ENCODE data around the gene DUSP12.

The DUSP12 gene

GRCh38 chr1:161792740-161793139 is 43.2 kb downstream of the DUSP12 start:
- Histone ChIP-seq H3K9me3 (ENCODE audit: insufficient read depth, low read depth, low read length) (no peaks in the 10 kb centered on the region), H3K27me3 (ENCODE audit: insufficient read depth, low read length) (no peaks in the 10 kb centered on the region), H3K9ac (ENCODE audit: low read depth, low read length) (no peak overlapping the region), H3K36me3 (ENCODE audit: insufficient read depth, low read length) (peaks cover 34% of the 10 kb centered on the region), H3K4me1 (ENCODE audit: insufficient read depth, low read length) (no peaks in the 10 kb centered on the region), H3K4me3 (ENCODE audit: low read length) (no peak overlapping the region), H3K27ac (ENCODE audit: low read depth, low read length) (no peak overlapping the region)
- WGBS, result 59% methylated on average over 3 of the region's 3 CpGs

- H3K27ac ChIP-seq (ENCODE audit: low read depth, low read length), result no peak overlapping the region
- H3K9ac ChIP-seq (ENCODE audit: low read depth, low read length), result no peak overlapping the region
- no peaks in the 10 kb centered on the region for H3K27me3 ChIP-seq (ENCODE audit: insufficient read depth, low read length)
- 0 out of 2 replicates have a peak, but pooled peaks cover 4% of the 10 kb centered on the region for H3K4me1 ChIP-seq (ENCODE audit: insufficient read depth, low read length)
- H3K36me3 ChIP-seq (ENCODE audit: insufficient read depth, low read length), result peaks cover 13% of the 10 kb centered on the region; the same call in 1 of the 2 replicates
- 89% methylated on average over 1 of the region's 1 CpG for WGBS
- H3K4me3 ChIP-seq (ENCODE audit: low read length), result no peak overlapping the region
- H3K9me3 ChIP-seq (ENCODE audit: insufficient read depth, low read depth, low read length), result no peaks in the 10 kb centered on the region
These were observed 50.2 kb downstream of the DUSP12 start for GRCh38 chr1:161799792-161800191.

- Histone ChIP-seq H3K27me3 (ENCODE audit: insufficient read depth, low read length) (no peaks in the 10 kb centered on the region), H3K4me1 (ENCODE audit: insufficient read depth, low read length) (0 out of 2 replicates have a peak, but pooled peaks cover 4% of the 10 kb centered on the region), H3K36me3 (ENCODE audit: insufficient read depth, low read length) (peaks cover 1% of the 10 kb centered on the region; the same call in 1 of the 2 replicates), H3K9me3 (ENCODE audit: insufficient read depth, low read depth, low read length) (no peaks in the 10 kb centered on the region), H3K4me3 (ENCODE audit: low read length) (no peak overlapping the region), H3K27ac (ENCODE audit: low read depth, low read length) (no peak overlapping the region), H3K9ac (ENCODE audit: low read depth, low read length) (no peak overlapping the region)
- WGBS, result 87% methylated on average over 7 of the region's 7 CpGs
These were observed 52.4 kb downstream of the DUSP12 start for GRCh38 chr1:161801955-161802354.

GRCh38 chr1:161803181-161803580 is 53.6 kb downstream of the DUSP12 start:
- 90% methylated on average over 2 of the region's 2 CpGs for WGBS
- Histone ChIP-seq H3K27ac (ENCODE audit: low read depth, low read length) (no peak overlapping the region), H3K9me3 (ENCODE audit: insufficient read depth, low read depth, low read length) (no peaks in the 10 kb centered on the region), H3K4me1 (ENCODE audit: insufficient read depth, low read length) (0 out of 2 replicates have a peak, but pooled peaks cover 4% of the 10 kb centered on the region), H3K36me3 (ENCODE audit: insufficient read depth, low read length) (no peaks in the 10 kb centered on the region), H3K27me3 (ENCODE audit: insufficient read depth, low read length) (no peaks in the 10 kb centered on the region), H3K4me3 (ENCODE audit: low read length) (no peak overlapping the region), H3K9ac (ENCODE audit: low read depth, low read length) (no peak overlapping the region)

GRCh38 chr1:161805399-161806197 is 56.0 kb downstream of the DUSP12 start:
- 0 out of 2 replicates have a peak, but pooled peaks cover 4% of the 10 kb centered on the region for H3K4me1 ChIP-seq (ENCODE audit: insufficient read depth, low read length)
- no peak overlapping the region for H3K9ac ChIP-seq (ENCODE audit: low read depth, low read length)
- peaks cover 2% of the 10 kb centered on the region; the same call in 1 of the 2 replicates for H3K36me3 ChIP-seq (ENCODE audit: insufficient read depth, low read length)
- H3K27ac ChIP-seq (ENCODE audit: low read depth, low read length), result no peak overlapping the region
- no peaks in the 10 kb centered on the region for H3K27me3 ChIP-seq (ENCODE audit: insufficient read depth, low read length)
- WGBS, result 90% methylated on average over 3 of the region's 3 CpGs
- no peak overlapping the region for H3K4me3 ChIP-seq (ENCODE audit: low read length)
- peaks cover 8% of the 10 kb centered on the region; the same call in 1 of the 2 replicates for H3K9me3 ChIP-seq (ENCODE audit: insufficient read depth, low read depth, low read length)
